HG02610 (cell line): ENCODE data around the gene RER1.

Source experiments
- ATAC-seq: cut with Tn5 transposase; IDR thresholded peaks from one replicate; pipeline ENCODE4 v1.9.1; 2021; ENCODE audit warnings: mild to moderate bottlenecking, moderate library complexity; ENCODE audit not compliant: unreplicated experiment

RER1 gene

GRCh38 chr1:2353551-2354438, 37.8 kb upstream of the RER1 start:
- ATAC-seq = no peak

GRCh38 chr1:2354511-2355372, 36.9 kb upstream of the RER1 start:
- no peak for ATAC-seq

- no peak for ATAC-seq
Measured at GRCh38 chr1:2355373-2356261, 36.0 kb upstream of the RER1 start.

- no peak for ATAC-seq
Measured at GRCh38 chr1:2356401-2356800, 35.2 kb upstream of the RER1 start.

GRCh38 chr1:2356911-2357845, 34.5 kb upstream of the RER1 start:
- ATAC-seq = no peak

GRCh38 chr1:2358072-2358471, 33.6 kb upstream of the RER1 start:
- no peak for ATAC-seq

- no peak for ATAC-seq
Measured at GRCh38 chr1:2358651-2359640, 32.7 kb upstream of the RER1 start.

- no peak for ATAC-seq
Measured at GRCh38 chr1:2360588-2361364, 30.9 kb upstream of the RER1 start.

- ATAC-seq = no peak
Measured at GRCh38 chr1:2363847-2364513, 27.7 kb upstream of the RER1 start.

GRCh38 chr1:2368053-2368744, 23.4 kb upstream of the RER1 start:
- ATAC-seq = no peak

GRCh38 chr1:2372551-2373490, 18.8 kb upstream of the RER1 start:
- no peak for ATAC-seq

GRCh38 chr1:2373551-2374251, 17.9 kb upstream of the RER1 start:
- ATAC-seq = no peak

- ATAC-seq = no peak
Measured at GRCh38 chr1:2374252-2375155, 17.1 kb upstream of the RER1 start.
